ENCODE results near the gene GPR12.

Gene GPR12

DNA sequence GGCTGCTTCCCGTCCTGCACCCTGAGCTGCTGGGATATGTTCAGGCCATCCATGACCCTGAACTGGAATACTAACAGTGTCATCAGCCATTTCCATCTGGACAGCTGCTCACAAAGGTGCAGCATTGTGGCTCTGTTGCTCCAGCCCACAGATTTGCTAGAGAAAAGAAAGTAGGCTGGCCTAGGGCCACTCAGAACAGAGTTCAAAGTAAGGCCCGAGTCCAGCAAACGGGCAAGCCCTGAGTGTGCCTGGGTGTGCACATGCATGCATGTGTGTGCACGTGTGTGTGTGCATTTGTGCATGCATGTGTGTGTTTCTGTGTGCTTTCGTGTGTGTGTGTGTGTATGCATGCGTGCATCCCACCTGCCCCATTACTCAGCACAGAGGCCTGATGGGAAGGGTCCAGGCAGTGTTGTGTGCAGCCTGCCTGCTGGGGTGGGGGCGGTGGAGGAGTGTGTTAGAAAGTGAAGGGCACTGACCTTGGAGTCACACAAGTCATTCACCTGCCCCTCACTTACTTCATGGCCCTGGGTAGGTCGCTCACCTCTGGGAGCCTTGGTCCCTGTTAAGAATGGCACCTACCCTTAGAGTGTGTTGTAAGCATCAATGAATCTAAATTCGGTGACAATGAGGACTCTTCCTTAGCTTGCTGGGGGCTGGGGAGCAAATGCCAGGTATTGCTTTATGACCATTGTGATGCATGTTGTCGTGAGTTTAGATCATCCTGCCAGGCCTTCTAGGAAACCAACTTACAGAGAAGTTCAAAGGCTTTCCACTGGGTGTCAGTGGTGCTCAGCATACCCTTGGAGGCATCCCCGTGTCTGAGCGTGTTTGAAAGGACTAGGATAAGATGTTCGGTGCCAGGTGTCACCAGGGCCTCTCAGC lies 53.2 kb downstream of the GPR12 start:
- Histone ChIP-seq H3K4me2 (no peak overlapping the region), H4K20me1 (ENCODE audit: insufficient read depth) (no peaks in the 10 kb centered on the region), H3K36me3 (ENCODE audit: insufficient read depth) (no peaks in the 10 kb centered on the region), H3K9ac (no peak overlapping the region), H3K4me3 (IDR thresholded peaks at IDR 0.05; ENCODE audit: insufficient read depth, low read depth, low read length) (no peak overlapping the region), H2AFZ (ENCODE audit: low read depth) (no peak overlapping the region), H3K79me2 (ENCODE audit: insufficient read depth, low read depth) (no peaks in the 10 kb centered on the region), H3K4me1 (ENCODE audit: low read depth, poor library complexity, severe bottlenecking) (no peaks in the 10 kb centered on the region), H3K27me3 (ENCODE audit: insufficient read depth, low read depth) (no peaks in the 10 kb centered on the region), H3K27ac (no peak overlapping the region)
- TF ChIP-seq, protein P1, sequence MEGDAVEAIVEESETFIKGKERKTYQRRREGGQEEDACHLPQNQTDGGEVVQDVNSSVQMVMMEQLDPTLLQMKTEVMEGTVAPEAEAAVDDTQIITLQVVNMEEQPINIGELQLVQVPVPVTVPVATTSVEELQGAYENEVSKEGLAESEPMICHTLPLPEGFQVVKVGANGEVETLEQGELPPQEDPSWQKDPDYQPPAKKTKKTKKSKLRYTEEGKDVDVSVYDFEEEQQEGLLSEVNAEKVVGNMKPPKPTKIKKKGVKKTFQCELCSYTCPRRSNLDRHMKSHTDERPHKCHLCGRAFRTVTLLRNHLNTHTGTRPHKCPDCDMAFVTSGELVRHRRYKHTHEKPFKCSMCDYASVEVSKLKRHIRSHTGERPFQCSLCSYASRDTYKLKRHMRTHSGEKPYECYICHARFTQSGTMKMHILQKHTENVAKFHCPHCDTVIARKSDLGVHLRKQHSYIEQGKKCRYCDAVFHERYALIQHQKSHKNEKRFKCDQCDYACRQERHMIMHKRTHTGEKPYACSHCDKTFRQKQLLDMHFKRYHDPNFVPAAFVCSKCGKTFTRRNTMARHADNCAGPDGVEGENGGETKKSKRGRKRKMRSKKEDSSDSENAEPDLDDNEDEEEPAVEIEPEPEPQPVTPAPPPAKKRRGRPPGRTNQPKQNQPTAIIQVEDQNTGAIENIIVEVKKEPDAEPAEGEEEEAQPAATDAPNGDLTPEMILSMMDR (conservative IDR thresholded peaks at IDR 0.05; ENCODE audit: low read depth, low read length) = peak; percentile 31

DNA sequence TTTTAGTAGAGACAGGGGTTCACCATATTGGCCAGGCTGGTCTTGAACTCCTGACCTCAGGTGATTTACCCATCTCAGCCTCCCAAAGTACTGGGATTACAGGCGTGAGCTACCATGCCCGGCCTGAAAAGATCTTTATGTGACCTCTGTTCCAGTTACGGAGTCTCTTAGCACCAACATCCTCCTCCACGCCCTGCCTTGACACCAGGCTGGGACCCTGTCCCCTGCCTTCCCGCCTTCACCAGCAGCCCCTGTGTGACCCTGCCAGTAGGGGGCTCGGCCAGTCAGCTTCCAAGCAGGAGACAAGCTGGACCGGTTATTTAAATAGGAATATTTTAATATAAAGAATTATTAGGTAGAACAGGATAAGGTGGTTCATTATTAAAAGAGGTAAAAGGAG lies 54.2 kb downstream of the GPR12 start:
- no peaks in the 10 kb centered on the region for H4K20me1 ChIP-seq (ENCODE audit: insufficient read depth)
- H3K79me2 ChIP-seq (ENCODE audit: insufficient read depth, low read depth) = no peaks in the 10 kb centered on the region
- H3K9ac ChIP-seq = no peak overlapping the region
- H3K4me1 ChIP-seq (ENCODE audit: low read depth, poor library complexity, severe bottlenecking) = no peaks in the 10 kb centered on the region
- no peak overlapping the region for H3K4me2 ChIP-seq
- no peaks in the 10 kb centered on the region for H3K36me3 ChIP-seq (ENCODE audit: insufficient read depth)
- no peak overlapping the region for H3K27ac ChIP-seq
- H3K27me3 ChIP-seq (ENCODE audit: insufficient read depth, low read depth) = no peaks in the 10 kb centered on the region
- H2AFZ ChIP-seq (ENCODE audit: low read depth) = no peak overlapping the region
- TF ChIP-seq, protein P1 (conservative IDR thresholded peaks at IDR 0.05; ENCODE audit: low read depth, low read length) = no peak
- H3K4me3 ChIP-seq (IDR thresholded peaks at IDR 0.05; ENCODE audit: insufficient read depth, low read depth, low read length) = no peak overlapping the region

DNA sequence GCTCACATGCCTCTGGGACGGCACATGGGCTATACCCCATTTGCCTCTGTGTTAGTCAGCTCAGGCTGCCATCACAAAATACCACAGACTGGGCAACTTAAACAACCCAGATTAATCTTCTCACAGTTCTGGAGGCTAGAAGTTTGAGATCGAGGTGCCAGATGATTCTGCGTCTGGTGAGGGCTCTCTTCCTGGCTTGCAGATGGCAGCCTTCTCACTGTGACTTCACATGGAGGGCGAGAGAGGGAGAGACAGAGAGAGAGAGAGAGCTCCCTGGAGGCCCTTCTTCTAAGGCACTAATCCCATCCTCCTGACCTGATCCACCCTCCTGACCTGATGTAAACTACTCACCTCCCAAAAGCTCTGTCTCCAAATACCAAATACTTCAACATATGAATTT lies 55.0 kb downstream of the GPR12 start:
- H3K4me1 ChIP-seq (ENCODE audit: low read depth, poor library complexity, severe bottlenecking) = no peaks in the 10 kb centered on the region
- TF ChIP-seq, protein P1 (conservative IDR thresholded peaks at IDR 0.05; ENCODE audit: low read depth, low read length) = no peak
- no peak overlapping the region for H3K4me3 ChIP-seq (IDR thresholded peaks at IDR 0.05; ENCODE audit: insufficient read depth, low read depth, low read length)
- H3K4me2 ChIP-seq = no peak overlapping the region
- H3K36me3 ChIP-seq (ENCODE audit: insufficient read depth) = no peaks in the 10 kb centered on the region
- no peaks in the 10 kb centered on the region for H4K20me1 ChIP-seq (ENCODE audit: insufficient read depth)
- H3K27me3 ChIP-seq (ENCODE audit: insufficient read depth, low read depth) = no peaks in the 10 kb centered on the region
- H3K27ac ChIP-seq = no peak overlapping the region
- H3K9ac ChIP-seq = no peak overlapping the region
- H3K79me2 ChIP-seq (ENCODE audit: insufficient read depth, low read depth) = no peaks in the 10 kb centered on the region
- H2AFZ ChIP-seq (ENCODE audit: low read depth) = no peak overlapping the region
